DMS53 (cell line): ENCODE results near the gene PRAMEF5.
"Not testable (repeated sequence)": the region's sequence is repeated elsewhere in the genome, so short reads cannot be mapped to it uniquely, and the experiment has no call there.

Source experiments
- DNase-seq: peaks from one replicate; lab custom pipeline; 2025; lab: John Stamatoyannopoulos, UW

The PRAMEF5 gene

GRCh38 chr1:13277016-13277415, 23.0 kb downstream of the PRAMEF5 start:
- peak; percentile 12 for DNase-seq

DNA sequence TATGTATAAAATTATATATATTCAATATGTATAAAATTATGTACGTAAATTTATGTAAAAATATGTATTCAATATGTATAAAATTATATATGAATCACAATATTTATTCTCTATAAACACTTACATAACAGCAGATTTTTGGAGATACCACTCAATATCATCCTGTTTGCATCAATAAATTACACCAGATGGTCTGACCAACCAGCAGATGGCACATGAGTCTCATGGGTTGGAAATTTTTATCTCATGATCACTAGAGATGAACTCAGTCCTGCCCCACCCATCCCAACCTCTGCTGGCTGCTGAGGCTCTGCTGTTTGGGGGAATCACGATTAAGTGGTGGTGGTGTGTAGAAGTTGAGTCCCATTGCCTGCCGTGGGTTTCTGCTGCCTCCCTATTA, 25.6 kb downstream of the PRAMEF5 start:
- not testable (repeated sequence) for DNase-seq

DNA sequence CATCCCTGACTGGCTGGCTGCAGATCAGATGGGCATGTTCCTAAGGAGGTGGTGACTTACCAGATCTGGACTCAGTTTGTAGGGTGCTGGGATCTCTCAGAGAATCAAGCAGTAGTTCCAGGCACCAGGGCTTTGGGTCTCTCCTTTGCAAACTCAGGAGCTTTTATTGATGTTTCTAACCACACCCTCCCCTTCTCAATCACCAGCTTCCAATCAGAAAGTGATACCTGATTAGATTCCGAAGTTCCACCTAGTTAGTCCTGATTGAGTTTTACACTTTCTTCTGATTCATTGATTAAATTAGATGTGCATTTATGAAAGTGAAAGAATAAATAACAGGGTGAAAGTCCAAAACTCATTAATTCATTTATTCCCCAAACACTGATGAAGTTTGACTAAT, 31.0 kb downstream of the PRAMEF5 start, which contains the start of gene PRAMEF8:
Gene PRAMEF8 (minus strand): TSS at position 101 of the 400 bp plus-strand sequence. CDS start 1,046 bp downstream, outside the sequence.
- DNase-seq, result not testable (repeated sequence)

DNA sequence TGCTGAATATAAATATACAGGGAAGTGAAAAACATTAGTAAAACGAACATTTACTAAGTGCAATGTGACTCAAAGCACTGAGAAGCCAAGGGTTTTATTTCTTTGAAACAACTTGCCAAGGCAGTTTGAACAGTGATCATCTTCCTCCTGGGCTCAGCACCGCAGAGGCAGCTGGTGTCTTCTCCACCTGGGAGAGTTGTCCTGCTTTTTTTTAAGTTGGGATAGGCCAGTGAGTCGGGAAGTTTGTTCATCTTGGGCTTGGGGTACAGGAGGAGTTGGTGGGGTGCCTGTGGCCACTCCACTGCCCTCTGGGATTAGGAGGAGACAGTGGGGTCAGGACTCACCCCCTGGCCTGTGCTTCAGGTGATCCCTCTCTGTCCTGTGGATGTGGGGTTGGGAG, 35.0 kb downstream of the PRAMEF5 start:
- not testable (repeated sequence) for DNase-seq

- not testable (repeated sequence) for DNase-seq
Observed at GRCh38 chr1:13297216-13297931, 43.4 kb downstream of the PRAMEF5 start.

GRCh38 chr1:13298699-13299098, 44.7 kb downstream of the PRAMEF5 start:
- not testable (repeated sequence) for DNase-seq

GRCh38 chr1:13302197-13302596, 48.2 kb downstream of the PRAMEF5 start:
- not testable (repeated sequence) for DNase-seq

GRCh38 chr1:13303239-13303638, 49.2 kb downstream of the PRAMEF5 start, which contains the start of gene PRAMEF33:
Gene PRAMEF33 (plus strand): TSS chr1:13303539. CDS start chr1:13305955, 2,416 bp downstream.
- not testable (repeated sequence) for DNase-seq
